HEK293 (cell line): ENCODE data around the gene GSTM1.
"Not testable (repeated sequence)": the region's sequence is repeated elsewhere in the genome, so short reads cannot be mapped to it uniquely, and the experiment has no call there.

Experiments used
- ZEB2 ChIP-seq: fragments of 450-650 bp; formaldehyde crosslinking; IDR thresholded peaks from 2 replicates; pipeline ENCODE4 v1.5.1; 2016; ENCODE audit warnings: missing biosample characterization, missing genetic modification characterization
- ZFHX2 ChIP-seq: fragments of 450-650 bp; formaldehyde crosslinking; conservative IDR thresholded peaks from 2 replicates; pipeline ENCODE4 v1.5.1; 2016; ENCODE audit warnings: missing biosample characterization, missing genetic modification characterization
- ZFP3 ChIP-seq: fragments of 450-650 bp; formaldehyde crosslinking; IDR thresholded peaks from 2 replicates; pipeline ENCODE4 v1.5.1; 2016; ENCODE audit warnings: low read depth, missing biosample characterization, missing genetic modification characterization
- ZNF121 ChIP-seq: fragments of 450-650 bp; formaldehyde crosslinking; IDR thresholded peaks from 2 replicates; pipeline ENCODE4 v1.5.1; 2016; ENCODE audit warnings: missing biosample characterization, missing genetic modification characterization
- ZNF24 ChIP-seq: fragments of 450-650 bp; formaldehyde crosslinking; IDR thresholded peaks from 2 replicates; pipeline ENCODE4 v1.5.1; 2016; ENCODE audit warnings: missing biosample characterization, missing genetic modification characterization
- ZNF335 ChIP-seq: fragments of 450-650 bp; formaldehyde crosslinking; conservative IDR thresholded peaks from 2 replicates; pipeline ENCODE4 v1.5.1; 2016; ENCODE audit warnings: missing biosample characterization, missing genetic modification characterization
- ZNF629 ChIP-seq: fragments of 450-650 bp; formaldehyde crosslinking; IDR thresholded peaks from 2 replicates; pipeline ENCODE4 v1.5.1; 2017; ENCODE audit warnings: missing biosample characterization, missing genetic modification characterization
- ZXDB ChIP-seq: fragments of 450-650 bp; formaldehyde crosslinking; IDR thresholded peaks from 2 replicates; pipeline ENCODE4 v1.5.1; 2016; ENCODE audit warnings: missing biosample characterization, missing genetic modification characterization
- TF ChIP-seq, protein P1 (sequence below): fragments of 450-650 bp; formaldehyde crosslinking; IDR thresholded peaks from 2 replicates; pipeline ENCODE4 v1.5.1; 2016; ENCODE audit warnings: missing biosample characterization, missing genetic modification characterization
- TF ChIP-seq, protein P2 (sequence below): fragments of 450-650 bp; formaldehyde crosslinking; IDR thresholded peaks from 2 replicates; pipeline ENCODE4 v1.5.1; 2016; ENCODE audit warnings: missing biosample characterization, missing genetic modification characterization
- TF ChIP-seq, protein P3 (sequence below): fragments of 450-650 bp; formaldehyde crosslinking; IDR thresholded peaks from 2 replicates; pipeline ENCODE4 v1.5.1; 2016; ENCODE audit warnings: missing biosample characterization, missing genetic modification characterization

DNA sequence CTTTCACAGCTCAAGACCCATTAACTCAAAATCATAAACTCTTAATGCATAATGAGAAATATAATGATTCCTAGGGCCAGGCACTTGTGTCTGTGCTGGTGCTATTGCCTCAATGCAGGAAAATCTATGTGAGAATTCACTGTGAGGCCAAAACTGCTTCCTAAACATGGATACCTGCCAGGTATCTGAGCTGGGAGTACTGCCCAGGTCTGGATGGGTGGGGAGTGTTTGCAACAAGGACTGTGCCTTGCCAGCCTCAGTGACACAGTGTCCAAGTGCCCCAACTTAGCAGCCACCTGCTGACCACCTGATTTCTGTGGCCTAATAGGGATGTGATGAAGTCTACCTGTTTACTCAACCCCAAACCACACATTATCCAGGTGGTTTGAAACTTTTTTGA lies 22.2 kb downstream of the GSTM1 start:
- TF ChIP-seq, protein P1, sequence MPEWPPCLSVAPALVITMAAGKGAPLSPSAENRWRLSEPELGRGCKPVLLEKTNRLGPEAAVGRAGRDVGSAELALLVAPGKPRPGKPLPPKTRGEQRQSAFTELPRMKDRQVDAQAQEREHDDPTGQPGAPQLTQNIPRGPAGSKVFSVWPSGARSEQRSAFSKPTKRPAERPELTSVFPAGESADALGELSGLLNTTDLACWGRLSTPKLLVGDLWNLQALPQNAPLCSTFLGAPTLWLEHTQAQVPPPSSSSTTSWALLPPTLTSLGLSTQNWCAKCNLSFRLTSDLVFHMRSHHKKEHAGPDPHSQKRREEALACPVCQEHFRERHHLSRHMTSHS (tag by site-specific recombination): not testable (repeated sequence)
- not testable (repeated sequence) for TF ChIP-seq ZNF629 (tag by site-specific recombination); ZNF335 (tag by site-specific recombination); ZFP3 (tag by site-specific recombination); ZXDB; ZNF24 (tag by site-specific recombination); ZEB2 (tag by site-specific recombination); ZFHX2 (tag by site-specific recombination); ZNF121 (tag by site-specific recombination)
- TF ChIP-seq, protein P2, sequence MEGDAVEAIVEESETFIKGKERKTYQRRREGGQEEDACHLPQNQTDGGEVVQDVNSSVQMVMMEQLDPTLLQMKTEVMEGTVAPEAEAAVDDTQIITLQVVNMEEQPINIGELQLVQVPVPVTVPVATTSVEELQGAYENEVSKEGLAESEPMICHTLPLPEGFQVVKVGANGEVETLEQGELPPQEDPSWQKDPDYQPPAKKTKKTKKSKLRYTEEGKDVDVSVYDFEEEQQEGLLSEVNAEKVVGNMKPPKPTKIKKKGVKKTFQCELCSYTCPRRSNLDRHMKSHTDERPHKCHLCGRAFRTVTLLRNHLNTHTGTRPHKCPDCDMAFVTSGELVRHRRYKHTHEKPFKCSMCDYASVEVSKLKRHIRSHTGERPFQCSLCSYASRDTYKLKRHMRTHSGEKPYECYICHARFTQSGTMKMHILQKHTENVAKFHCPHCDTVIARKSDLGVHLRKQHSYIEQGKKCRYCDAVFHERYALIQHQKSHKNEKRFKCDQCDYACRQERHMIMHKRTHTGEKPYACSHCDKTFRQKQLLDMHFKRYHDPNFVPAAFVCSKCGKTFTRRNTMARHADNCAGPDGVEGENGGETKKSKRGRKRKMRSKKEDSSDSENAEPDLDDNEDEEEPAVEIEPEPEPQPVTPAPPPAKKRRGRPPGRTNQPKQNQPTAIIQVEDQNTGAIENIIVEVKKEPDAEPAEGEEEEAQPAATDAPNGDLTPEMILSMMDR (tag by site-specific recombination): not testable (repeated sequence)
- TF ChIP-seq, protein P3, sequence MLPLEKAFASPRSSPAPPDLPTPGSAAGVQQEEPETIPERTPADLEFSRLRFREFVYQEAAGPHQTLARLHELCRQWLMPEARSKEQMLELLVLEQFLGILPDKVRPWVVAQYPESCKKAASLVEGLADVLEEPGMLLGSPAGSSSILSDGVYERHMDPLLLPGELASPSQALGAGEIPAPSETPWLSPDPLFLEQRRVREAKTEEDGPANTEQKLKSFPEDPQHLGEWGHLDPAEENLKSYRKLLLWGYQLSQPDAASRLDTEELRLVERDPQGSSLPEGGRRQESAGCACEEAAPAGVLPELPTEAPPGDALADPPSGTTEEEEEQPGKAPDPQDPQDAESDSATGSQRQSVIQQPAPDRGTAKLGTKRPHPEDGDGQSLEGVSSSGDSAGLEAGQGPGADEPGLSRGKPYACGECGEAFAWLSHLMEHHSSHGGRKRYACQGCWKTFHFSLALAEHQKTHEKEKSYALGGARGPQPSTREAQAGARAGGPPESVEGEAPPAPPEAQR (tag by site-specific recombination): not testable (repeated sequence)
